Transverse colon (tissue), 4 donors: ENCODE data around the gene PORCN. TPM values are rescaled to one million over a fixed set of nuclear protein-coding genes. Genes with fewer than 3 reads are reported as not detected.
A peak's percentile ranks its signal among the peaks of the same experiment; 100 is the strongest.

Experiments used
- DNase-seq: peaks from one replicate; pipeline ENCODE4 v3.0.0-alpha.2; 2019
- H3K27ac ChIP-seq, 4 donors: fragments of 200-600 bp; sonication (generic); 2 replicates each; pipeline ENCODE4 v1.5.1; 2016 to 2018; ENCODE audit warnings: inconsistent platforms in 4 of 4
- H3K27me3 ChIP-seq: fragments of 200-600 bp; sonication (generic); 2 replicates; pipeline ENCODE4 v1.5.1; 2017; ENCODE audit warnings: inconsistent platforms
- H3K36me3 ChIP-seq, 4 donors: fragments of 200-600 bp; sonication (generic); 2 replicates each; pipeline ENCODE4 v1.5.1; 2017 to 2019; ENCODE audit warnings: inconsistent platforms in 4 of 4
- H3K4me1 ChIP-seq, 4 donors: fragments of 200-600 bp; sonication (generic); 2 replicates each; pipeline ENCODE4 v1.5.1; 2017 to 2020; ENCODE audit warnings: inconsistent platforms in 4 of 4
- H3K4me3 ChIP-seq, 4 donors: fragments of 200-600 bp; sonication (generic); 1 replicate in 1 of 4; 2 replicates in 3 of 4; pipeline versions ENCODE4 v1.5.1 to v1.6.1; 2017 to 2019; ENCODE audit warnings: inconsistent platforms in 4 of 4
- H3K9me3 ChIP-seq, 2 donors: fragments of 200-600 bp; sonication (generic); 2 replicates each; pipeline ENCODE4 v1.5.1; 2017 to 2019; ENCODE audit warnings: inconsistent platforms in 2 of 2
- CTCF ChIP-seq, 5 experiments: fragments of 200-600 bp in 3 of 5; fragments of 450-650 bp in 2 of 5; sonication (generic) in 3 of 5; IDR thresholded peaks; 1 replicate in 2 of 5; 2 replicates in 3 of 5; pipeline ENCODE4 v1.5.1; 2016 to 2017; ENCODE audit warnings: antibody characterized with exemption in 5 of 5, inconsistent platforms in 3 of 5, mild to moderate bottlenecking in 2 of 5, moderate library complexity in 1 of 5
- EP300 ChIP-seq: sonication (generic); formaldehyde crosslinking; IDR thresholded peaks from one replicate; pipeline ENCODE4 v1.6.1; 2017; ENCODE audit warnings: antibody characterized with exemption, low read depth
- POLR2A ChIP-seq: fragments of 450-650 bp; IDR thresholded peaks from one replicate; pipeline ENCODE4 v1.6.1; 2016; ENCODE audit warnings: antibody characterized with exemption, mild to moderate bottlenecking, moderate library complexity
- POLR2AphosphoS5 ChIP-seq, 3 donors: sonication (generic); formaldehyde crosslinking; IDR thresholded peaks; one replicate each; pipeline ENCODE4 v1.6.1; 2016; ENCODE audit warnings: antibody characterized with exemption in 3 of 3
- WGBS, 2 donors: methylation state at CpG; one replicate each; pipeline ENCODE4 v1.1.5; 2018; ENCODE audit warnings: low coverage in 1 of 2; 5-methylcytosine and 5-hydroxymethylcytosine counted together
- in situ Hi-C, 4 donors: fragments of 200-750 bp; cut with MboI; loops; one replicate each; pipeline versions ENCODE4 v1.15.0 to v1.15.1; 2017; ENCODE audit warnings: low sequenced_read_pairs in 3 of 4, low pct_ligation_motif_present in 1 of 4, low pct_unique_long_range_greater_than_20kb in 1 of 4
- intact Hi-C: fragments of 100-400 bp; cut with DNase I; formaldehyde crosslinking; loops from one replicate; pipeline ENCODE4 v1.15.1; 2023; ENCODE audit warnings: low total_unique reads
- total RNA-seq, 4 donors: library from RNA; depleted of rRNA; stranded (reverse); fragments of >200 nt; gene quantifications; one replicate each; pipeline ENCODE4 v1.1.0, GENCODE V29; 2016

The PORCN gene
- total RNA-seq, 4 donors from 2014 or later = 1.5 to 10.1 (median 8.2) TPM

- Histone ChIP-seq H3K27me3 (no peaks in the 10 kb centered on the region), H3K4me1 (peaks cover 0 to 22% (median 4%) of the 10 kb centered on the region in 4 donors), H3K4me3 (peak overlapping the region in 3 of 4 donors; percentile 21 to 42 (median 23)), H3K36me3 (no peaks in the 10 kb centered on the region), H3K27ac (peak overlapping the region in 3 of 4 donors; percentile 31 to 35 (median 31)), H3K9me3 (no peaks in the 10 kb centered on the region)
- no peak for TF ChIP-seq POLR2AphosphoS5 (IDR thresholded peaks at IDR 0.05)
- TF ChIP-seq POLR2A = no peak
- TF ChIP-seq CTCF (IDR thresholded peaks at IDR 0.05) = no peak
- no peak for TF ChIP-seq EP300
- 36% methylated on average over 17 of the region's 18 CpGs; no CpG with 5 or more reads in 1 of the 2 donors for WGBS, 2 donors
- intact Hi-C loops (no loop called here), in situ Hi-C loops (no loop called here)
- DNase-seq = peak; percentile 62
Observed at GRCh38 chrX:48468247-48468671, 40.5 kb upstream of the PORCN start.

- Histone ChIP-seq H3K9me3 (no peaks in the 10 kb centered on the region), H3K27ac (peak overlapping the region; percentile 30 to 35 (median 31)), H3K4me3 (peak overlapping the region in 3 of 4 donors; percentile 21 to 42 (median 23)), H3K36me3 (no peaks in the 10 kb centered on the region), H3K27me3 (no peaks in the 10 kb centered on the region), H3K4me1 (peaks cover 0 to 22% (median 4%) of the 10 kb centered on the region in 4 donors)
- WGBS, 2 donors = 49% methylated on average over 23 of the region's 23 CpGs; no CpG with 5 or more reads in 1 of the 2 donors
- in situ Hi-C loops (no loop called here), intact Hi-C loops (no loop called here)
- DNase-seq = peak; percentile 31
- TF ChIP-seq POLR2AphosphoS5 (IDR thresholded peaks at IDR 0.05) (no peak), EP300 (no peak), CTCF (IDR thresholded peaks at IDR 0.05) (no peak), POLR2A (no peak)
Observed at GRCh38 chrX:48468693-48469691, 39.8 kb upstream of the PORCN start.

GRCh38 chrX:48470110-48470832 is 38.5 kb upstream of the PORCN start, which contains the start of gene SLC38A5:
Gene SLC38A5 (minus strand): TSS chrX:48470260. CDS start chrX:48467924, 2,336 bp downstream.
- Histone ChIP-seq H3K36me3 (no peaks in the 10 kb centered on the region), H3K4me1 (peaks cover 0 to 29% (median 5%) of the 10 kb centered on the region in 4 donors), H3K9me3 (no peaks in the 10 kb centered on the region), H3K4me3 (peak within 1 kb of the TSS in 3 of 4 donors; percentile 21 to 42 (median 23)), H3K27me3 (no peaks in the 10 kb centered on the region), H3K27ac (peak within 1 kb of the TSS; percentile 30 to 35 (median 31))
- intact Hi-C loops (no loop called here), in situ Hi-C loops (no loop called here)
- WGBS, 2 donors = 79% methylated on average over 18 of the region's 18 CpGs; no CpG with 5 or more reads in 1 of the 2 donors
- peak; percentile 35 for DNase-seq
- TF ChIP-seq CTCF (IDR thresholded peaks at IDR 0.05) (no peak), EP300 (no peak), POLR2A (no peak), POLR2AphosphoS5 (IDR thresholded peaks at IDR 0.05) (no peak)

GRCh38 chrX:48470833-48471118 is 38.0 kb upstream of the PORCN start:
- in situ Hi-C loops = no loop called here
- WGBS, 2 donors = 81% methylated on average over 9 of the region's 9 CpGs; no CpG with 5 or more reads in 1 of the 2 donors
- DNase-seq = no peak
- intact Hi-C loops = no loop called here
- Histone ChIP-seq H3K9me3 (no peaks in the 10 kb centered on the region), H3K27me3 (no peaks in the 10 kb centered on the region), H3K27ac (no peak overlapping the region), H3K36me3 (no peaks in the 10 kb centered on the region), H3K4me3 (no peak overlapping the region), H3K4me1 (peaks cover 0 to 30% (median 5%) of the 10 kb centered on the region in 4 donors)
- TF ChIP-seq POLR2AphosphoS5 (IDR thresholded peaks at IDR 0.05) = no peak
- no peak for TF ChIP-seq CTCF (IDR thresholded peaks at IDR 0.05)
- no peak for TF ChIP-seq EP300
- TF ChIP-seq POLR2A = no peak
